Body of pancreas (tissue), 4 donors: ENCODE measurements around the gene BRD3OS.

Source experiments
- CTCF ChIP-seq, 7 experiments: fragments of 450-650 bp in 4 of 7; fragments of 200-600 bp in 3 of 7; sonication (generic) in 3 of 7; IDR thresholded peaks; one replicate each; pipeline ENCODE4 v1.5.1; 2016 to 2019; ENCODE audit warnings: antibody characterized with exemption in 7 of 7
- POLR2A ChIP-seq, 3 donors: fragments of 450-650 bp; IDR thresholded peaks; one replicate each; pipeline ENCODE4 v1.6.1; 2016; ENCODE audit warnings: antibody characterized with exemption in 3 of 3, mild to moderate bottlenecking in 2 of 3

GRCh38 chr9:134029248-134030226 is 4.3 kb downstream of the BRD3OS start:
- TF ChIP-seq CTCF (IDR thresholded peaks at IDR 0.05) (no peak), POLR2A (IDR thresholded peaks at IDR 0.05) (no peak)
